CD4-positive, alpha-beta T cell (primary cell): ENCODE measurements around the gene TPMT. TPM values are rescaled to one million over a fixed set of nuclear protein-coding genes. Genes with fewer than 3 reads are reported as not detected.

Experiments used
- ATAC-seq: fragments of 200-7000 bp; cut with Tn5 transposase; one replicate; pipeline ENCODE4 v1.10.0; 2022; ENCODE audit warnings: mild to moderate bottlenecking; ENCODE audit not compliant: poor library complexity
- CTCF ChIA-PET: fragments of 350-600 bp; sonication (Branson Sonifier 250); formaldehyde crosslinking; loops from one replicate; lab custom pipeline; 2021; ENCODE audit warnings: antibody characterized with exemption, inconsistent platforms; lab: Charles Lee
- POLR2A ChIA-PET: fragments of 350-600 bp; sonication (Branson Sonifier 250); formaldehyde crosslinking; loops from one replicate; lab custom pipeline; 2021; ENCODE audit warnings: antibody characterized with exemption, inconsistent platforms; lab: Charles Lee
- DNase-seq, 14 experiments: peaks; one replicate each; pipeline ENCODE4 v3.0.0-alpha.2; 2013 to 2020; ENCODE audit warnings: mixed read lengths in 2 of 14
- H3K27ac ChIP-seq, 2 donors: one replicate each; pipeline versions ENCODE4 v1.5.1 to v1.7.0; 2013; ENCODE audit warnings: low read length in 2 of 2, low read depth in 1 of 2, mild to moderate bottlenecking in 1 of 2
- H3K27me3 ChIP-seq, 2 experiments: 1 replicate in 1 of 2; 2 replicates in 1 of 2; pipeline versions ENCODE4 v1.6.1 to v1.7.0; 2013; ENCODE audit warnings: low read length in 2 of 2, control low read depth in 1 of 2, mild to moderate bottlenecking in 1 of 2, moderate library complexity in 1 of 2; ENCODE audit not compliant: insufficient read depth in 2 of 2, control insufficient read depth in 1 of 2
- H3K36me3 ChIP-seq: one replicate; pipeline ENCODE4 v1.6.1; 2013; ENCODE audit warnings: low read length, control low read depth; ENCODE audit not compliant: insufficient read depth
- H3K4me1 ChIP-seq: one replicate; pipeline ENCODE4 v1.6.1; 2013; ENCODE audit warnings: low read length, control low read depth; ENCODE audit not compliant: insufficient read depth
- H3K4me3 ChIP-seq: one replicate; pipeline ENCODE4 v1.5.1; 2013; ENCODE audit warnings: mild to moderate bottlenecking, low read length, moderate library complexity
- H3K9me3 ChIP-seq, 2 experiments: 1 replicate in 1 of 2; 2 replicates in 1 of 2; pipeline versions ENCODE4 v1.6.1 to v1.7.0; 2013; ENCODE audit warnings: low read length in 2 of 2, mild to moderate bottlenecking in 2 of 2, control low read depth in 1 of 2, moderate library complexity in 1 of 2; ENCODE audit not compliant: control insufficient read depth in 1 of 2, insufficient read depth in 1 of 2
- H3K27ac Mint-ChIP-seq: one replicate; pipeline ENCODE4 v1.8.0; 2020; ENCODE audit warnings: mixed read lengths
- H3K27me3 Mint-ChIP-seq: one replicate; pipeline ENCODE4 v1.8.0; 2021; ENCODE audit warnings: mixed read lengths
- H3K36me3 Mint-ChIP-seq: one replicate; pipeline ENCODE4 v1.8.0; 2021; ENCODE audit warnings: low read depth, mixed read lengths
- H3K4me1 Mint-ChIP-seq: one replicate; pipeline ENCODE4 v1.8.0; 2021; ENCODE audit warnings: low read depth, mixed read lengths
- H3K4me3 Mint-ChIP-seq: one replicate; pipeline ENCODE4 v1.8.0; 2020; ENCODE audit warnings: mild to moderate bottlenecking, mixed read lengths
- H3K9me3 Mint-ChIP-seq: one replicate; pipeline ENCODE4 v1.8.0; 2020; ENCODE audit warnings: mixed read lengths
- intact Hi-C, 2 experiments: fragments of 100-400 bp; cut with DNase I in 1 of 2; cut with micrococcal nuclease in 1 of 2; formaldehyde crosslinking; loops; one replicate each; pipeline versions ENCODE4 v1.15.1 to v1.9.0; 2023 to 2025; cut with DNase I, micrococcal nuclease
- total RNA-seq, 174 experiments: library from RNA in 2 of 174; stranded (reverse) in 2 of 174; gene quantifications; one replicate each; pipeline ENCODE4 v1.2.3 and lab custom pipeline; 2021 to 2026
- TF ChIP-seq, protein P1 (sequence below): fragments of 200-600 bp; IDR thresholded peaks from one replicate; pipeline ENCODE4 v1.8.0; 2022; ENCODE audit warnings: antibody characterized with exemption, mild to moderate bottlenecking

TPMT gene
- total RNA-seq, 2 experiments from 2014 or later, result 3.2 to 3.3 TPM

DNA sequence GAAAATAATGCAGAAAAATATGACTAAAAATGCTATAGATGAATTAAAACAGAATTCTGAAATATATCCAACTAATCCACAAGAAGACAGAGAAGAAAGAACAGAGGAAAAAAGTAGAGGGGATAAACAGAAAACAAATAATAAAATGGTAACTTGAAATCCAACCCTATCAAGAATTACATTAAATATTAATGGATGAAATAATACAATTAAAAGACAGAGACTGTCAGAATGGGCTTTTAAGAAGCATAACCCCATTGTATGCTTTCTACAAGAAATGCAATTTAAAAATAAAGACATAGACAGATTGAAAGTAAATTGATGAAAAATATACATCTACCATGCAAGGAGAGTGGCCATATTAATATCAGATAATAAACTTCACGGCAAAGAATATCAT, 47.8 kb downstream of the TPMT start:
- H3K27ac ChIP-seq, result no peak overlapping the region
- Mint-ChIP-seq H3K27ac (no peak overlapping the region), H3K9me3 (peaks cover 4% of the 10 kb centered on the region), H3K36me3 (no peaks in the 10 kb centered on the region), H3K4me3 (no peak overlapping the region), H3K4me1 (no peaks in the 10 kb centered on the region), H3K27me3 (peaks cover 15% of the 10 kb centered on the region)
- POLR2A ChIA-PET, result no interaction called here
- no peaks in the 10 kb centered on the region for H3K4me1 ChIP-seq
- H3K27me3 ChIP-seq, result peaks cover 2 to 7% of the 10 kb centered on the region in 2 experiments
- CTCF ChIA-PET, result no interaction called here
- DNase-seq (no peak), ATAC-seq (no peak)
- TF ChIP-seq, protein P1, sequence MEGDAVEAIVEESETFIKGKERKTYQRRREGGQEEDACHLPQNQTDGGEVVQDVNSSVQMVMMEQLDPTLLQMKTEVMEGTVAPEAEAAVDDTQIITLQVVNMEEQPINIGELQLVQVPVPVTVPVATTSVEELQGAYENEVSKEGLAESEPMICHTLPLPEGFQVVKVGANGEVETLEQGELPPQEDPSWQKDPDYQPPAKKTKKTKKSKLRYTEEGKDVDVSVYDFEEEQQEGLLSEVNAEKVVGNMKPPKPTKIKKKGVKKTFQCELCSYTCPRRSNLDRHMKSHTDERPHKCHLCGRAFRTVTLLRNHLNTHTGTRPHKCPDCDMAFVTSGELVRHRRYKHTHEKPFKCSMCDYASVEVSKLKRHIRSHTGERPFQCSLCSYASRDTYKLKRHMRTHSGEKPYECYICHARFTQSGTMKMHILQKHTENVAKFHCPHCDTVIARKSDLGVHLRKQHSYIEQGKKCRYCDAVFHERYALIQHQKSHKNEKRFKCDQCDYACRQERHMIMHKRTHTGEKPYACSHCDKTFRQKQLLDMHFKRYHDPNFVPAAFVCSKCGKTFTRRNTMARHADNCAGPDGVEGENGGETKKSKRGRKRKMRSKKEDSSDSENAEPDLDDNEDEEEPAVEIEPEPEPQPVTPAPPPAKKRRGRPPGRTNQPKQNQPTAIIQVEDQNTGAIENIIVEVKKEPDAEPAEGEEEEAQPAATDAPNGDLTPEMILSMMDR, result no peak
- H3K9me3 ChIP-seq, result peaks cover 4 to 5% of the 10 kb centered on the region in 2 experiments
- no peak overlapping the region for H3K4me3 ChIP-seq
- intact Hi-C loops, result no loop called here
- no peaks in the 10 kb centered on the region for H3K36me3 ChIP-seq

DNA sequence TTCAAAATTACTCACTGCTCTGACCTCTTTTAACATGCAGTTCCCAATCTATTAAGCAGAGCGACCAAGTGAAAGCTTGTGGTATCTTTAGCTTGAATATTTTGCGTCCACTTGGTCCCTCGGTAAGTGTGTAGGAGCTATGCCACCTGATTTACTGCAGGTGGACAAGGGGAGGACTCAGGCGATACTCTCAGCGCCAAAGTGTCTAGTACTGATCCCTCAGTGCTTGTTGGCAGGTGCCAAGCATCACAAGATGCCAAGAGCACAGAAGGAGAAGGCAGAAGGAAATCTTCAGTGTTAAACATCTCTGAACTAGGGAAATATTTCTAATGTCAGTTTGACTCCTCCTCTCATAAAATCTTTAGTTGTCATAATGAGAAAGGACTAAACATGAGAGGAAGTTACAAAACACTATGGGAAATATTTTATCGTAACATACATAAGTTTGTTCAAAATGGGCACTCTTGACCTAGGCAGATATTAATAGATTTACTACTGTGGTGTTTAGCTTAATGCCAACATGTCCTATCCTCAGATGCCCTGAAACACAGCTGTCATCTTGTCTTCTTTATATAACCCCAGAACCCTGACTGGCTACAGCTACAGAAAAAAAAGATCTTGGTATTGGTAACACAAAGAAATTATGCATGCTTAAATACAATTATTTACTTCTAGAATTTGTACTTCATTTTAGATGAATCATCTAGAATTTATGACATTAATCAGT, 51.9 kb downstream of the TPMT start:
- Mint-ChIP-seq H3K9me3 (peaks cover 4% of the 10 kb centered on the region), H3K36me3 (no peaks in the 10 kb centered on the region), H3K27ac (no peak overlapping the region), H3K4me3 (no peak overlapping the region), H3K27me3 (peaks cover 16% of the 10 kb centered on the region), H3K4me1 (no peaks in the 10 kb centered on the region)
- intact Hi-C loops, result no loop called here
- Histone ChIP-seq H3K36me3 (no peaks in the 10 kb centered on the region), H3K4me1 (no peaks in the 10 kb centered on the region), H3K27me3 (peaks cover 4 to 9% of the 10 kb centered on the region in 2 experiments), H3K9me3 (peaks cover 4 to 5% of the 10 kb centered on the region in 2 experiments), H3K4me3 (no peak overlapping the region), H3K27ac (no peak overlapping the region)
- ChIA-PET CTCF (no interaction called here), POLR2A (no interaction called here)
- TF ChIP-seq, protein P1, result no peak
- ATAC-seq (no peak), DNase-seq (no peak)

DNA sequence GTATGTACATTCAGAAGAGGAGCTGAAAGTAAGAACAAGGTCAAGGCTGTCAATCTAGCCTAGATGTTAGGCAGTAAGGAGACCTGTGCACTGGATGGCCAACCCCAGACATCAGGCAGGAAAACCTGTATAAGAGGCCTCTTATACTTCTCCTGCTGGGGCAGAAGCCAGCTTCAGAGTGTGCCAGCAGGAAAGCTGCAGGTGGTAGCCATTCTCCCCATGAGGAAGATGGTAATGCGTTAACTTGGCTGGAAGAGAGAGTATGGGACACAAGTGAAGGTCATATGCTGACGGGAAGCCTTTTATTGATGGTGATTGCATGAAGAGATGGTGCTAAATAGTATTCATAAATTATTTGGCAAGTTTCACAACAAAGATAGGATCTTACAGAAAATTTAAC, 53.0 kb downstream of the TPMT start:
- H3K4me3 Mint-ChIP-seq, result no peak overlapping the region
- TF ChIP-seq, protein P1, result no peak
- intact Hi-C loops, result no loop called here

More for the DNA sequence above, 53.0 kb downstream of the TPMT start:
- Histone ChIP-seq H3K36me3 (no peaks in the 10 kb centered on the region), H3K27ac (no peak overlapping the region), H3K27me3 (peaks cover 4 to 9% of the 10 kb centered on the region in 2 experiments), H3K4me3 (no peak overlapping the region), H3K4me1 (no peaks in the 10 kb centered on the region), H3K9me3 (peaks cover 0 to 5% of the 10 kb centered on the region in 2 experiments)
- DNase-seq, result no peak
- ATAC-seq, result no peak
- CTCF ChIA-PET, result no interaction called here
- Mint-ChIP-seq H3K9me3 (peaks cover under 1% of the 10 kb centered on the region), H3K27me3 (peaks cover 16% of the 10 kb centered on the region), H3K4me1 (no peaks in the 10 kb centered on the region), H3K36me3 (no peaks in the 10 kb centered on the region), H3K27ac (no peak overlapping the region)
- POLR2A ChIA-PET, result no interaction called here
